NCI-H2029 treated with DMSO at 0.1 percent for 48 hours (cell line): ENCODE measurements around the gene CPTP.

Experiments used
- DNase-seq: peaks from one replicate; lab custom pipeline; 2025; lab: John Stamatoyannopoulos, UW

Gene CPTP

DNA sequence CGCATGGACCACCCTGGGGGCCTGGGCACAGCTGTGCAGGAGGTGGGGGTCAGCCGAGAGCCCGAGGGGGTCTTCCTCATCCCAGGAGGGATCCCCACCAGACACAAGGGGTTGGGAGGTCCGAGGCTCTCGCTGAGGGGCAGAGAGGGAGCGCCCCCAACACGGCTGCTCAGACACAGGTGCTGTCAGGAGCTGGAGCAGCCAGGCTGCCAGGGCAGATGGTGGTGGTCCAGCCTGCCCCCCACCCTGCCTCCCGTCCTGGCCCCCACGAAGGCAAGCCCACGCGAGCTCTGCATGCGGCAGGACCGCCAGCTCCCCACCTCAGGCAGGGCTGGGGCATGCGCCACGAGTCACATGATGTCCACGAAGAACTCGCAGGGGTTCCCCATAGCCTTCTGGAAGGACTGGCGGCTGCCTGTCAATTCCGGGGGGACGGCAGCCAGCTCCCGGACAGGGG lies 11.2 kb downstream of the CPTP start:
- DNase-seq, result no peak

DNA sequence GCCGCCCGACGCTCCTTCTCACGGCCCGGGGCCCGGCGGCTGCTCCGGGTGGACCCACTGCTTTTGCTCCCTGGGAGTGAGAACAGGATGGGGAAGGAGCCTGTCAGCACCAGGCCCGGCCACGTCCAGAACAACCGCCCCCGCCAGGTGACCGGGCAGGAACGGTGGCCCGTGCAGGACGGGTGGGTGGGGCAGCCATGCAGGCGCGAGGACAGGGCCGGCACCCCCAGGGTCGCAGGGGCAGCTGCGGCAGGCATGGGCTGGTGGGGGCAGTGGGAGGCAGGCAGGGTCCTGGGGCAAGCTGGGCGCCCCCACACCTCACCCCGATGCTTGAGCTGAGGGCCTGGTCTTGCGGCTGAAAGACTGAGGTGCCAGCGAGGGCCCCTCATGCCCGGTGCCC lies 11.8 kb downstream of the CPTP start:
- no peak for DNase-seq

- DNase-seq, result no peak
These were observed 12.6 kb downstream of the CPTP start for GRCh38 chr1:1336931-1337792.

- no peak for DNase-seq
These were observed 13.2 kb downstream of the CPTP start for GRCh38 chr1:1337793-1338147.

GRCh38 chr1:1338278-1338677 lies 13.7 kb downstream of the CPTP start:
- no peak for DNase-seq

DNA sequence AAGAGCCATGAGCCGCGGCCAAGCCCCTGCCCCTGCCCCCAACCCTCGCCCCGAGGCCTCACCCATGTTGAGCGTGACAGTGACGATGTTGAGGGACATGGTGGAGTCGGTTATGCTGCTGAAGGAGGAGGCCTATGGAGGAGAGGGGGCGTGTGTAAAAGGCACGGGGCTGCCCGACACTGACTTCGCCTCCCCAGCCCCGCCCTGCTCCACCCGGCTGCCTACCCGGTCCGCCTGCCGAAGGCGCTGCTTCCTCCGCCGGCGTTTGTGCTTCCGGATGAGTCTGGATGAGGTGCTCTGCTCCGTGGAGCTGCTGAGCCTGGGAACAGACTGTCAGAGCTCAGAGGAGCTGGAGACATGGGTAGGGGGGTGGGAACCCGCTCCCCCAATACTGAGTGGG lies 15.6 kb downstream of the CPTP start:
- DNase-seq, result no peak

DNA sequence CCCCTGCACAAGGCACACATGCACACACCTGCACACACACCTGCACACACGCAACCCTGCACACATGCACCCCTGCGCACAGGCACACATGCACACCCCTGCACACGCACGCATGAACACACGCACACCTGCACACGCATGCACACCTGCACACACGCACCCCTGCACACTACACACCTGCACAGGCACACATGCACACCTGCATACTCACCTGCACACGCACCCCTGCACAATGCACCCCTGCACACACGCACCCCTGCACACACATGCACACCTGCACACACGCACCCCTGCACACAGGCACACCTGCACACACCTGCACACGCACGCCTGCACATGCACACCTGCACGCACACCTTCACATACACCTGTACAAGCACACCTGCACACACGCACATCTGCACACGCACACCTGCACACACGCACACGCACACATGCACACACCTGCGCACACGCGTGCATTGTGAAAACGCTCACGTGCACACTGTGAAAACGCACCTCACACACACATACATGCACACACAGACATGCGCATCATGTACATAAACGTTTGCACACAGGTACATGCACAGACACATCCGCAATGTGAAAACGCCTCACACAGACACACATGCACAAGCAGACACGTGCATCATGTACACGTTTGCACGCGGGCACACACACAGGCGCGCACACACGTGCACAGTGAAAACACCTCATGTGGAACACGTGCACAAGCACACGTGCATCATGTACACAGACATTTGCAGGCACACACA lies 16.4 kb downstream of the CPTP start:
- no peak for DNase-seq

GRCh38 chr1:1341549-1342021 lies 17.0 kb downstream of the CPTP start:
- DNase-seq, result no peak

GRCh38 chr1:1342061-1342562 lies 17.5 kb downstream of the CPTP start:
- no peak for DNase-seq

- DNase-seq, result no peak
These were observed 18.0 kb downstream of the CPTP start for GRCh38 chr1:1342584-1343115.

DNA sequence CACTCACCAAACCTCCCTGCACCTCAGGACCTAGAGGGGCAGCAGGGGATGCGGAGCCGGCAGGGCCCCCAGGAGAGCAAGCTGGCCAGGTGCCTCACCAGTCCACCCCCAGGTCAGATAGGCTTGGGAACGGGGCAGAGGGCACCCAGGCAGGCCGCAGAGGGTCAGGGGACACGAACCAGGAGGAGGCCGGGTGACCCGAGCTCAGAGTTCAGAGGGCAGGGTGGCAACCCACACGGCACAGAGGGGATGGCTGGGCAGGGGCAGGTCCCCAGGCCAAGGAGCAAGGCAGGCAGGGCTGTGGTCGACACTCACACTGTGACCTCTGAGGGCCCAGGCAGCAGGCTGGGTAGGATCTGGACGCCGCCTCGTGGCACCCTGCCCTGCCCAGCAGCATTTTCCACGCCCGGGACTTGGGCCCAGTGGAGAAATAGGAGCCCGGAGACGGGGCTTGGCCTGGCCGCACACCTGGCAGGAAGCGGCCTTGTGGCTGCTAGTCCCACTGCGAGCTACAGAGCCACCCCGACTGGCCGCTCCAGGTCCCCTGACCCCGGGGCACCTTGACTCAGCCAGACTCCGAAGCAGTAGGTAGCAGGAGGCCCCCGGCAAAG lies 19.3 kb downstream of the CPTP start:
- no peak for DNase-seq

GRCh38 chr1:1344655-1345361 lies 20.2 kb downstream of the CPTP start:
- no peak for DNase-seq

DNA sequence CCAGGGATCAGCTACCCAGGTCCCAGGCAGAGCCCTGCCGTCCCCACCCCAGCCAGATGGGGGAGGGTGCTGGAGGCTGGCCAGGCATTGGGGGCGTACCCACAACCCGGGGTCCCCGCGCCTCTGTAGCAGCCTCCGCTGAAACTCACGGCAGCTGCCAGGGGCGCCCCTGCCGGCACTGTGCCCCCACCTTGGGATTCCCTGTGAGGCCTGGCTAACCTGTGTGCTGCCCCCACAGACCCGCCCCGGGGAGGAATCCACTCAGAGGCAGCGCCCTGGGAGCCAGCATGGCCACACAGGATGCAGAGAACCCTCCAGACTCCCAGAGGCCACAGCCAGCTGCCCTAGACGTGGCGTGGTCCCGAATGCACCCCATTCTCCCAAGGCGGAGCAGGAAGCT lies 20.8 kb downstream of the CPTP start:
- no peak for DNase-seq

DNA sequence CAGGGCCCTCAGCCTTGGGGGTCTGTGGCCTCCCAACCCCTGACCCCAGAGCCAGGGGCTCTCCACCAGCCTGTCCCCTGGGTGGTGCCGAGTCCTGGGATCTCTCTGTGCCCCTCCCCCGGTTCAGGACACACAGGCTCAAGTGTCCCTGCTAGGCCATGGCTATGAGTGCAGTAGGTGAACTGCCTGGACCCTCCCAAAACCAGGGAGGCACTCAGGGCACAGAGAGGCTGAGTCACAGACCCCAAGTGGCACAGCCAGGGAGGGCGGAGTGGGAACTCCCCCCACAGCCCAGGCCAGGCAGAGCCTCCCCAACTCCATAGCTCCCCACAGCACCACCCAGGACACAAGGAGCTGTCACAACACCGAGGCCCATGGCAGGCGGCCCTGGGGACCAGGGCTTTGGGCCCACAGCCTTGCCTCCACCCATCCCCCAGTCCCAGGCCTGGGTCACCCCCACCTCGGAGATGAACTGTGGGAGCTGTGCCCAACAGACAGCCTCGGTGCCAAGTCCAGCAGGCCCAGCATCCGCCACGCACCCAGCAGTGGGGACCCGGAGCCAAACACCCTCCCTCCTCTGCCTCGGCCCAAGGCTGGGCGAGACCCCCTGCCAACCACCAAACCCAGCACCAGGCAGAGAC lies 21.4 kb downstream of the CPTP start:
- no peak for DNase-seq

- DNase-seq, result no peak
These were observed 21.9 kb downstream of the CPTP start for GRCh38 chr1:1346501-1346890.

DNA sequence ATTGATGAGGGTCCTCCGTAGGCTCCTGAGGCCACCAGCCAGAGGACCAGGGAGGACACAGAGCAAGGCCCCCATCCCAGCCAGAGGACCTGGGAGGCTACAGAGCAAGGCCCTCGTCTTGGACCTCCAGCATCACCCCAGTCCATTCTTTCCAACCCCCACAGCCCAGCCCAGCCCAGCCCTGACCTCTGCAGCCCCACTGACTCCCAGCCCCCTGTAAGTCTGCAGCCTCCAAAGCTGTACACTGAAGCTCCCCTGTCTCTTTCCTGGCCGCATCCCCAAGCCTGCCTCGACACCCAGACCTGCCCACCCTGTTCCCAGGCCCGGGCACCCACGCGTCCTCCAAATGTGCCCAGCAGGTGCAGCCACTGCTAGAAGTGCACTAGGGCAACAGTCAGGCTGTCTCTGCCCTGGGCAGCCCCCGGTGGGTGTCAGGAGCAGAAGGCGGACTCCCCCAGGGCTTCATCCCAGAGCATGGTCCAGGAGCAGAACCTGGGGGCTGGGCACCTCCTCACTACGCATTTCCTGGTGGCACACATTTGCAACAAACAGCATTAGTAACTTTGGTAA lies 22.5 kb downstream of the CPTP start:
- no peak for DNase-seq

- no peak for DNase-seq
These were observed 23.2 kb downstream of the CPTP start for GRCh38 chr1:1347663-1348419.

DNA sequence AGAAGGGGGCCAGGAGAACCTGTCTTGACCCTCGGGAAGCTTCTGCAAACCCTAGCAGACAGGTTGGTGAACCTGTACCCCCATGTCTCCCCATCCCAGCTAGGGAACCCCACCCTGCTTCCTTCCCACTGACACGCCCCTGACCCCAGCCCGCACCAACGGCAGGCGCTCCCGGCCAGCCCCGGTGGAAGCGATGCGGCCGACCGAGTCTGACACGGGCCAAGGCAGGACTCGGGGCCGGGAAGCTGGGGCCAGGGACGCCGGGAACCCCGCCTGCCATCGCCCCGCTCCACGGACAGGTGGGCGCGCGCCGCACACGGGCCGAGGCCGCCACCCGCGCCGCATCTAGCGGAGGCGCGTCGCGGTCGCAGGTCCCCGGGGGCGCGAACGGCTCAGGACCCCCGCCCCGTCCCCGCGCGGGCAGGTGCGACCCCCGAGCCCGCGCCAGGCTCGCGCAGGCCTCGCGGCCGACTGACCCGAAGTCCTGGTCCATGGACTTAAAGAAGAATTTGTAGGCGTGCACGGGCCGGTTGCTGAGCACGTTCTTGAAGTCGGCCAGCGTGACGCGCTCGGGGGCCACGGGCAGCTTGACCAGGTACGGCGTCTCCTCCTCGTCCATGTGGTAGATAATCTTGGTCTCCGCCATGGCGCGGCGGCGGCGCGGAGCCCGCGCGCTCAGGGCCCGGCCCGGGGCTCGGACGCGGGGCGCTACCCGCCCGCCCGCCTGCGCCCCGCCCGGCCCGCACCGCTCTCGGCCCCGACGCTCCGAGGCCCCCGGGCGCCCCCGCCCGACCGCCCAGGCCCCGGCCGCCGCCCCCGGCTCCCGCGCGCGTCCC lies 24.0 kb downstream of the CPTP start:
- DNase-seq, result no peak
